ENCODE results near the gene METTL18.

Gene METTL18

GRCh38 chr1:169785267-169785666 lies 9.4 kb downstream of the METTL18 start:
- no peak for DNase-seq (ENCODE audit: low spot score)

GRCh38 chr1:169784102-169784501 lies 10.6 kb downstream of the METTL18 start:
- DNase-seq (ENCODE audit: low spot score) = no peak

- DNase-seq (ENCODE audit: low spot score) = no peak
Measured at GRCh38 chr1:169782596-169782995, 12.1 kb downstream of the METTL18 start.

- DNase-seq (ENCODE audit: low spot score) = no peak
Measured at GRCh38 chr1:169779970-169780369, 14.7 kb downstream of the METTL18 start.

GRCh38 chr1:169779150-169779549 lies 15.6 kb downstream of the METTL18 start:
- no peak for DNase-seq (ENCODE audit: low spot score)

GRCh38 chr1:169776440-169776839 lies 18.3 kb downstream of the METTL18 start:
- no peak for DNase-seq (ENCODE audit: low spot score)

GRCh38 chr1:169768161-169768560 lies 26.5 kb downstream of the METTL18 start:
- no peak for DNase-seq (ENCODE audit: low spot score)

GRCh38 chr1:169765580-169766331 lies 29.0 kb downstream of the METTL18 start:
- no peak for DNase-seq (ENCODE audit: low spot score)

GRCh38 chr1:169764919-169765318 lies 29.8 kb downstream of the METTL18 start:
- DNase-seq (ENCODE audit: low spot score) = no peak

GRCh38 chr1:169762699-169763098 lies 32.0 kb downstream of the METTL18 start:
- no peak for DNase-seq (ENCODE audit: low spot score)

GRCh38 chr1:169759038-169759437 lies 35.7 kb downstream of the METTL18 start:
- no peak for DNase-seq (ENCODE audit: low spot score)

- DNase-seq (ENCODE audit: low spot score) = no peak
Measured at GRCh38 chr1:169753549-169753948, 41.2 kb downstream of the METTL18 start.

GRCh38 chr1:169750041-169750440 lies 44.7 kb downstream of the METTL18 start:
- DNase-seq (ENCODE audit: low spot score) = no peak

- no peak for DNase-seq (ENCODE audit: low spot score)
Measured at GRCh38 chr1:169746550-169746949, 48.2 kb downstream of the METTL18 start.

- peak; percentile 5 for DNase-seq (ENCODE audit: low spot score)
Measured at GRCh38 chr1:169745015-169745861, 49.5 kb downstream of the METTL18 start.

Data from pons (tissue), 1 donor.